Smooth muscle cell (in vitro differentiated cells): ENCODE data around the gene SRI. TPM values are rescaled to one million over a fixed set of nuclear protein-coding genes. Genes with fewer than 3 reads are reported as not detected.
"Not testable (repeated sequence)": the region's sequence is repeated elsewhere in the genome, so short reads cannot be mapped to it uniquely, and the experiment has no call there.

Experiments
- DNase-seq: peaks from one replicate; lab custom pipeline; 2025; ENCODE audit not compliant: unreplicated experiment; lab: John Stamatoyannopoulos, UW
- H2AFZ ChIP-seq: fragments of 200-600 bp; sonication (generic); 2 replicates; pipeline ENCODE4 v1.6.0; 2016; ENCODE audit warnings: antibody characterized with exemption, low read depth, mild to moderate bottlenecking
- H3F3A ChIP-seq: fragments of 200-600 bp; sonication (generic); 2 replicates; pipeline ENCODE4 v1.6.0; 2017; ENCODE audit warnings: antibody characterized with exemption, low read depth
- H3K27ac ChIP-seq: fragments of 200-600 bp; sonication (generic); 2 replicates; pipeline ENCODE4 v1.5.1; 2016; ENCODE audit warnings: low read depth, mild to moderate bottlenecking
- H3K27me3 ChIP-seq: fragments of 200-600 bp; sonication (generic); 2 replicates; pipeline ENCODE4 v1.6.1; 2016; ENCODE audit warnings: low read depth, mild to moderate bottlenecking
- H3K36me3 ChIP-seq: fragments of 200-600 bp; sonication (generic); 2 replicates; pipeline ENCODE4 v1.5.1; 2016; ENCODE audit warnings: low read depth
- H3K4me1 ChIP-seq: fragments of 200-600 bp; sonication (generic); 2 replicates; pipeline ENCODE4 v1.5.1; 2016; ENCODE audit warnings: low read depth
- H3K4me2 ChIP-seq: fragments of 200-600 bp; sonication (generic); 2 replicates; pipeline ENCODE4 v1.6.0; 2016; ENCODE audit warnings: mild to moderate bottlenecking
- H3K4me3 ChIP-seq: fragments of 200-600 bp; sonication (generic); 2 replicates; pipeline ENCODE4 v1.5.1; 2016; ENCODE audit warnings: mild to moderate bottlenecking
- H3K79me2 ChIP-seq: fragments of 200-600 bp; sonication (generic); 2 replicates; pipeline ENCODE4 v1.6.0; 2016; ENCODE audit warnings: low read depth, mild to moderate bottlenecking
- H3K9ac ChIP-seq: fragments of 200-600 bp; sonication (generic); 2 replicates; pipeline ENCODE4 v1.6.0; 2016; ENCODE audit warnings: low read depth
- H3K9me3 ChIP-seq: fragments of 200-600 bp; sonication (generic); replicated peaks from 2 replicates; pipeline ENCODE4 v1.5.1; 2016; ENCODE audit warnings: low read depth
- H4K20me1 ChIP-seq: fragments of 200-600 bp; sonication (generic); 2 replicates; pipeline ENCODE4 v1.6.0; 2016; ENCODE audit warnings: low read depth
- WGBS: methylation state at CpG from one replicate; pipeline ENCODE4 v1.1.7; 2016; ENCODE audit warnings: low lambda C conversion rate; 5-methylcytosine and 5-hydroxymethylcytosine counted together
- polyA plus RNA-seq: library from polyadenylated mRNA; unstranded; fragments of >200 nt; fragmentation: Nextera tagmentation; extraction: Ambion mirVana; gene quantifications from 2 replicates; pipeline ENCODE4 v1.2.1, GENCODE V29; 2016
- total RNA-seq: library from RNA; depleted of rRNA; stranded (reverse); fragments of >200 nt; gene quantifications from 2 replicates; pipeline ENCODE4 v1.2.3, GENCODE V29; 2014
- TF ChIP-seq, protein P1 (sequence below): fragments of 200-600 bp; sonication (generic); IDR thresholded peaks from 2 replicates; pipeline ENCODE4 v1.5.1; 2017; ENCODE audit warnings: borderline replicate concordance, mild to moderate bottlenecking, antibody characterized with exemption; ENCODE audit not compliant: insufficient read depth, poor library complexity, severe bottlenecking

SRI gene
- total and polyA plus RNA-seq, 2 experiments from 2014 or later, result 75.2 to 175 TPM

DNA sequence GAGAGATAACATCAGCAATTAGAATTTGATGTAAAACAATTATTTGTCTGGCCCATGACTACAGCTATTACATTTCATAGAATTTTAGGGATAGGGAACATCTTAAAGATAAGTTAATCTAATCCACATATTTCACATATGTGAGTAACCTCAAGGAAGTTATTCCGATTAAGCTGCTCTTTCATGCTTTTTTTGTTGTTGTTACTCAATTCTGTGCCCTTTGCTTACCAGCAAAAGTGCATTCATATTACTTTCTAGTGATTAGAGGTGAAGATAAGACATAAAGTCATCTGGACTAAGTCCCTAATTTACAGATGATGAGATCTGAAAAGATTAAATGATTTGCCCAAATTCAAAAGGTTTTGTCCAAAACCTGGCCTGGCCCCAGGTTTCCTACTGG lies 40.9 kb upstream of the SRI start:
- Histone ChIP-seq H2AFZ (no peak overlapping the region), H3K4me3 (no peak overlapping the region), H3K4me1 (no peaks in the 10 kb centered on the region), H3F3A (no peaks in the 10 kb centered on the region), H3K27me3 (no peaks in the 10 kb centered on the region), H4K20me1 (no peaks in the 10 kb centered on the region), H3K79me2 (no peaks in the 10 kb centered on the region), H3K4me2 (no peak overlapping the region), H3K36me3 (no peaks in the 10 kb centered on the region), H3K27ac (peak overlapping the region; percentile 65), H3K9me3 (no peaks in the 10 kb centered on the region), H3K9ac (no peak overlapping the region)
- TF ChIP-seq, protein P1, sequence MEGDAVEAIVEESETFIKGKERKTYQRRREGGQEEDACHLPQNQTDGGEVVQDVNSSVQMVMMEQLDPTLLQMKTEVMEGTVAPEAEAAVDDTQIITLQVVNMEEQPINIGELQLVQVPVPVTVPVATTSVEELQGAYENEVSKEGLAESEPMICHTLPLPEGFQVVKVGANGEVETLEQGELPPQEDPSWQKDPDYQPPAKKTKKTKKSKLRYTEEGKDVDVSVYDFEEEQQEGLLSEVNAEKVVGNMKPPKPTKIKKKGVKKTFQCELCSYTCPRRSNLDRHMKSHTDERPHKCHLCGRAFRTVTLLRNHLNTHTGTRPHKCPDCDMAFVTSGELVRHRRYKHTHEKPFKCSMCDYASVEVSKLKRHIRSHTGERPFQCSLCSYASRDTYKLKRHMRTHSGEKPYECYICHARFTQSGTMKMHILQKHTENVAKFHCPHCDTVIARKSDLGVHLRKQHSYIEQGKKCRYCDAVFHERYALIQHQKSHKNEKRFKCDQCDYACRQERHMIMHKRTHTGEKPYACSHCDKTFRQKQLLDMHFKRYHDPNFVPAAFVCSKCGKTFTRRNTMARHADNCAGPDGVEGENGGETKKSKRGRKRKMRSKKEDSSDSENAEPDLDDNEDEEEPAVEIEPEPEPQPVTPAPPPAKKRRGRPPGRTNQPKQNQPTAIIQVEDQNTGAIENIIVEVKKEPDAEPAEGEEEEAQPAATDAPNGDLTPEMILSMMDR, result no peak
- no peak for DNase-seq
- WGBS, result 66% methylated on average over 1 of the region's 1 CpG

- TF ChIP-seq, protein P1, result no peak
- H3K27ac ChIP-seq, result peak overlapping the region; percentile 65
- no peaks in the 10 kb centered on the region for H4K20me1 ChIP-seq
- no peak overlapping the region for H3K9ac ChIP-seq
- no peaks in the 10 kb centered on the region for H3K79me2 ChIP-seq
- no peaks in the 10 kb centered on the region for H3K27me3 ChIP-seq
- DNase-seq, result no peak
- no peaks in the 10 kb centered on the region for H3K9me3 ChIP-seq
- no peaks in the 10 kb centered on the region for H3K4me1 ChIP-seq
- no peaks in the 10 kb centered on the region for H3K36me3 ChIP-seq
- H2AFZ ChIP-seq, result no peak overlapping the region
- no peak overlapping the region for H3K4me2 ChIP-seq
- no peak overlapping the region for H3K4me3 ChIP-seq
- 65% methylated on average over 2 of the region's 2 CpGs for WGBS
- H3F3A ChIP-seq, result no peaks in the 10 kb centered on the region
Observed at GRCh38 chr7:88259656-88260380, 40.0 kb upstream of the SRI start.

- not testable (repeated sequence) for H3K36me3 ChIP-seq, DNase-seq, H3K79me2 ChIP-seq, H3K9me3 ChIP-seq, H4K20me1 ChIP-seq, H3K27ac ChIP-seq, H3F3A ChIP-seq, H3K27me3 ChIP-seq, H3K4me3 ChIP-seq, H3K9ac ChIP-seq, H3K4me1 ChIP-seq, H2AFZ ChIP-seq, H3K4me2 ChIP-seq
- 93% methylated on average over 1 of the region's 1 CpG for WGBS
Observed at GRCh38 chr7:88258296-88258695, 38.5 kb upstream of the SRI start.

DNA sequence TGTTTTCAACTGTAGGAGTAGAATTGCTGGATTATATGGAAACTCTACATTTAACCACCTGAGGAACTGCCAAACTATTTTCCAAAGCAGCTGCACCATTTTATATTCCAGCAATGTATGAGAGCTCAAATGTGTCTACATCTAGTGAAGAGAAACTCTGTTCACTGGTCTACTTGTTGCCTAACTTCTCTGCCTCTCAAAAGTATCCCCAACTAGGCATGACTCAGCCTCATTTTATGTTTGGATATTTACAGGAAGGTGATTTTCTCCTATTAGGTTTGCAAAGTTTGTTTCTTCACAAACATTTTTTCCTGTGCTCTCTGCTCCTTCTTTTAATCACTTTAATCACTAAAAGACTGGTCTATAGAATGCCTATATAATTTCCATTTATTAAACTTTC lies 37.1 kb upstream of the SRI start:
- Histone ChIP-seq H3K79me2 (no peaks in the 10 kb centered on the region), H3K36me3 (no peaks in the 10 kb centered on the region), H3K4me3 (no peak overlapping the region), H3K9me3 (peaks cover 5% of the 10 kb centered on the region), H3K27ac (no peak overlapping the region), H4K20me1 (no peaks in the 10 kb centered on the region), H3F3A (no peaks in the 10 kb centered on the region), H2AFZ (no peak overlapping the region), H3K27me3 (no peaks in the 10 kb centered on the region), H3K4me2 (no peak overlapping the region), H3K9ac (no peak overlapping the region), H3K4me1 (no peaks in the 10 kb centered on the region)
- TF ChIP-seq, protein P1, result no peak
- DNase-seq, result no peak
